Measurements from ENCODE around the gene IRAK2. TPM values are rescaled to one million over a fixed set of nuclear protein-coding genes. Genes with fewer than 3 reads are reported as not detected.

Gene IRAK2
- total RNA-seq, 1 donor: 4.0 TPM

DNA sequence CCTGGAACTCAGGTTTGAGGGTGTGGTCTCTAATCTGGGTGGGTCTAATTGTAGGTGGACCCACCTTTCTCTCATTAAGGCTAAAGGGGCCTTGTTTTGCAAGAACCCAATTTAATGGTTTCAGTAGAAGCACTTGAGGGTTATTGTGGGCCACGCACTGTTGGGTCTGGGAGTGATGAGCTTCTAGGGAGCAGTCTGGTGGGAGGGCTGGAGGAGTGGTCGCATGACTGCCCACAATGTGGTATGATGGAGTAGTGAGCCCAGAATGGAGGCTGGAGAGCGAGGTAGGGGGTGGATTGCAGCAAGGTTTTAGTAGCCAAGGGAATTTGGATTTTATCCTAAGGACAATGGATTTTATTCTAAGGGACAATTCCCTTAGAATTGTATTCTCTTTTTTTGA is 86.3 kb downstream of the IRAK2 start:
- H3K27ac ChIP-seq (ENCODE audit: low read depth, low read length): peak overlapping the region; percentile 14
- H3K4me3 ChIP-seq (ENCODE audit: insufficient read depth, low read length): no peak overlapping the region
- H3K79me2 ChIP-seq (ENCODE audit: insufficient read depth, low read length): peaks cover 69% of the 10 kb centered on the region
- no peaks in the 10 kb centered on the region for H3K27me3 ChIP-seq (ENCODE audit: insufficient read depth, low read length)
- TF ChIP-seq, protein P1, sequence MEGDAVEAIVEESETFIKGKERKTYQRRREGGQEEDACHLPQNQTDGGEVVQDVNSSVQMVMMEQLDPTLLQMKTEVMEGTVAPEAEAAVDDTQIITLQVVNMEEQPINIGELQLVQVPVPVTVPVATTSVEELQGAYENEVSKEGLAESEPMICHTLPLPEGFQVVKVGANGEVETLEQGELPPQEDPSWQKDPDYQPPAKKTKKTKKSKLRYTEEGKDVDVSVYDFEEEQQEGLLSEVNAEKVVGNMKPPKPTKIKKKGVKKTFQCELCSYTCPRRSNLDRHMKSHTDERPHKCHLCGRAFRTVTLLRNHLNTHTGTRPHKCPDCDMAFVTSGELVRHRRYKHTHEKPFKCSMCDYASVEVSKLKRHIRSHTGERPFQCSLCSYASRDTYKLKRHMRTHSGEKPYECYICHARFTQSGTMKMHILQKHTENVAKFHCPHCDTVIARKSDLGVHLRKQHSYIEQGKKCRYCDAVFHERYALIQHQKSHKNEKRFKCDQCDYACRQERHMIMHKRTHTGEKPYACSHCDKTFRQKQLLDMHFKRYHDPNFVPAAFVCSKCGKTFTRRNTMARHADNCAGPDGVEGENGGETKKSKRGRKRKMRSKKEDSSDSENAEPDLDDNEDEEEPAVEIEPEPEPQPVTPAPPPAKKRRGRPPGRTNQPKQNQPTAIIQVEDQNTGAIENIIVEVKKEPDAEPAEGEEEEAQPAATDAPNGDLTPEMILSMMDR (IDR thresholded peaks at IDR 0.05; ENCODE audit: extremely low read depth, low read depth, low read length): no peak
- H3K36me3 ChIP-seq (ENCODE audit: insufficient read depth, low read length): peaks cover 8% of the 10 kb centered on the region
- H4K20me1 ChIP-seq (ENCODE audit: insufficient read depth, low read length): peaks cover 42% of the 10 kb centered on the region
- H3K4me1 ChIP-seq (ENCODE audit: insufficient read depth, low read length): peaks cover 15% of the 10 kb centered on the region
- H2AFZ ChIP-seq (ENCODE audit: low read length): no peak overlapping the region
- no peaks in the 10 kb centered on the region for H3K9me3 ChIP-seq (ENCODE audit: low read depth, low read length)
- DNase-seq (ENCODE audit: insufficient read length, low spot score, missing footprints): no peak
- H3K4me2 ChIP-seq (ENCODE audit: insufficient read depth, low read length): peak overlapping the region; percentile 94

DNA sequence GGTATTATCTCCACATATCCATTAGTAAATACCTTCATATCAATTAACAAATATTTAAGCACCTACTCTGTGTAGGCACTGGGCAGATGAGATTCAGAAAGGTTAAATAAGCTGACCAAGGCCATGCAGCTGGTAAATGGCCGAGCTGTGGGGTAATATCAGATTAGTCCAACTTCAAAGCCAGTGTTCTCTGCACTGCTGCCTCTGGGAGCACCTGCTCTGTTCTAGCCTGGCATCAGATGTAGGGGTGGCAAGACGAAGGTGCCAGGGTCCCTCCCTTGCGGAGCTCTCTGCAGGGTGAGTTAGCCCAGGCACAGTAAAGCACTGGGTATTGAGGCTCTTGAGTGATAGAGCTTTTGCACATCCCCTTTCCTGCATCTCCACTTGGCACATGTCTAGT is 89.0 kb downstream of the IRAK2 start:
- Histone ChIP-seq H4K20me1 (ENCODE audit: insufficient read depth, low read length) (peaks cover 46% of the 10 kb centered on the region), H3K9me3 (ENCODE audit: low read depth, low read length) (no peaks in the 10 kb centered on the region), H3K4me1 (ENCODE audit: insufficient read depth, low read length) (peaks cover 10% of the 10 kb centered on the region), H3K27me3 (ENCODE audit: insufficient read depth, low read length) (no peaks in the 10 kb centered on the region), H3K79me2 (ENCODE audit: insufficient read depth, low read length) (peaks cover 82% of the 10 kb centered on the region), H3K4me2 (ENCODE audit: insufficient read depth, low read length) (no peak overlapping the region), H3K27ac (ENCODE audit: low read depth, low read length) (no peak overlapping the region), H3K36me3 (ENCODE audit: insufficient read depth, low read length) (peaks cover 13% of the 10 kb centered on the region), H3K4me3 (ENCODE audit: insufficient read depth, low read length) (no peak overlapping the region), H2AFZ (ENCODE audit: low read length) (no peak overlapping the region)
- no peak for DNase-seq (ENCODE audit: insufficient read length, low spot score, missing footprints)
- TF ChIP-seq, protein P1 (IDR thresholded peaks at IDR 0.05; ENCODE audit: extremely low read depth, low read depth, low read length): no peak

DNA sequence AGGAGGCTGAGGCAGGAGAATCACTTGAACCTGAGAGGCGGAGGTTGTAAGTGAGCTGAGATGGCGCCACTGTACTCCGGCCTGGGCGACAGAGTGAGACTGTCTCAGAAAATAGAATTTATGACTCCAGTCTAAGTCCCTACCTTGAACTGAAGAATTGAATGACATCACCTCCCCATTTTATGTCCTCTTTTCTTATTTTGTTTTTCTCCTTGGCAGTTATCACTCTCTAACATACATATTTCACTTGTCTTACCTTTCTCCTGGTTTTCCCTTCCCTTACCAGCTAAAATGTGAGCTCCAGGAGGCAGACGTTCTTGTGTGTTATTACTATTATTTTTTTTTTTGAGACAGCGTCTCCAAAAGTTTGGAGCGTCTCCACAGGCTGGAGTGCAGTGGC is 91.1 kb downstream of the IRAK2 start:
- Histone ChIP-seq H4K20me1 (ENCODE audit: insufficient read depth, low read length) (peaks cover 33% of the 10 kb centered on the region), H3K27ac (ENCODE audit: low read depth, low read length) (no peak overlapping the region), H3K4me3 (ENCODE audit: insufficient read depth, low read length) (no peak overlapping the region), H3K4me2 (ENCODE audit: insufficient read depth, low read length) (no peak overlapping the region), H3K36me3 (ENCODE audit: insufficient read depth, low read length) (peaks cover 24% of the 10 kb centered on the region), H2AFZ (ENCODE audit: low read length) (no peak overlapping the region), H3K9me3 (ENCODE audit: low read depth, low read length) (no peaks in the 10 kb centered on the region), H3K27me3 (ENCODE audit: insufficient read depth, low read length) (no peaks in the 10 kb centered on the region), H3K4me1 (ENCODE audit: insufficient read depth, low read length) (no peaks in the 10 kb centered on the region), H3K79me2 (ENCODE audit: insufficient read depth, low read length) (peaks cover 79% of the 10 kb centered on the region)
- DNase-seq (ENCODE audit: insufficient read length, low spot score, missing footprints): no peak
- TF ChIP-seq, protein P1 (IDR thresholded peaks at IDR 0.05; ENCODE audit: extremely low read depth, low read depth, low read length): no peak

DNA sequence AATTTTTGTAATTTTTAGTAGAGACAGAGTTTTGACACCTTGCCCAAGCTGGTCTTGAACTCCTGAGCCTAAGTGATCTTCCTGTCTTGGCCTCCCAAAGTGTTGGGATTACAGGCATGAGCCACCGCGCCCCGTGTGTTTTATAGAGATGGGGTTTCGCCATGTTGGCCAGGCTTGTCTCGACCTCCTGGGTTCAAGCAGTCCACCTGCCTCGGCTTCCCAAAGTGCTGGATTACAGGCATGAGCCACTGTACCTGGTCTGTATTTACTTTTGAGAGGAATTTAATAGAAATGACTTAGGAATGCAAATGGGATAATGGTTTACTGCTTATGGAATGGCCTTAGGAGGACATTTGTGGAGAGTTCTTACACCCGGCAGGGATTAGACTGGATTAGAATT is 94.3 kb downstream of the IRAK2 start:
- Histone ChIP-seq H3K4me2 (ENCODE audit: insufficient read depth, low read length) (no peak overlapping the region), H3K27me3 (ENCODE audit: insufficient read depth, low read length) (no peaks in the 10 kb centered on the region), H3K4me3 (ENCODE audit: insufficient read depth, low read length) (no peak overlapping the region), H3K27ac (ENCODE audit: low read depth, low read length) (no peak overlapping the region), H3K9me3 (ENCODE audit: low read depth, low read length) (no peaks in the 10 kb centered on the region), H2AFZ (ENCODE audit: low read length) (no peak overlapping the region), H3K4me1 (ENCODE audit: insufficient read depth, low read length) (peaks cover 2% of the 10 kb centered on the region), H3K36me3 (ENCODE audit: insufficient read depth, low read length) (peaks cover 21% of the 10 kb centered on the region), H4K20me1 (ENCODE audit: insufficient read depth, low read length) (peaks cover 19% of the 10 kb centered on the region), H3K79me2 (ENCODE audit: insufficient read depth, low read length) (peaks cover 77% of the 10 kb centered on the region)
- DNase-seq (ENCODE audit: insufficient read length, low spot score, missing footprints): no peak
- TF ChIP-seq, protein P1 (IDR thresholded peaks at IDR 0.05; ENCODE audit: extremely low read depth, low read depth, low read length): no peak

Data from osteoblast (primary cell).